ENCODE data around the gene C14orf132.

The C14orf132 gene

DNA sequence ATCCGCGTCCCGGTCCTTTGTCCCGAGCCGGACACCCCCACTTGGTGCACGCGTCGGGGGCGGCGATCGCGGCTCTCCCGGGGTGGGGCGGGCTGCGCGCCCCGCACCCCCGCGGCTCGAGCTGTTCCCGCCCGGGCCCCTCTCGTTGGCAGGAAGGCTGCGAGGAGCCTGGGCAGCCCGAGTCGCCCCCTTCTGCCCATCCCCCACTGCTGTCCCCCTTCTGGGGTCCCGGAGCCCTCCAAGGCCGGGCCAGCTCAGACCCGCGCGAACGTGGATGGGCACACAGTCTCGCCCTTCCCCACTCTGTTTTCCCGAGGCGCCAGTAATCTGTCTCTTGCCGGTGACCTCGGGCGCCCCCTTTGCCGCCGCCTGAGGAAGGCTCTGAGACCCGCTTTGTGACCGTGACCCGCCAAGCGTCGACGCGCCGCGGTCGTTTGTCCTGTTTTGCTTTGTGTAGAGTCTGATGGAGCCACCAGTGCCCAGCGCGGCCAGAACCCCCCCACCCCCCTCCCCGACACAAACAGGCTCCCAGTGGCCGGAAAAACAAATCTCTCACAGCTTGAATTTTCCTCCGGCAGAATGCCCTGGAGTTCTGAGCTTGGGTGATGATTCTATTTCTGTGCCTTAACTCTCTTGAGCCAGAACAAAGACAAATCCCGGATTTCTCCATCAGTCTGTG, 610 bp downstream of the C14orf132 start:
- TF ChIP-seq, protein P1, sequence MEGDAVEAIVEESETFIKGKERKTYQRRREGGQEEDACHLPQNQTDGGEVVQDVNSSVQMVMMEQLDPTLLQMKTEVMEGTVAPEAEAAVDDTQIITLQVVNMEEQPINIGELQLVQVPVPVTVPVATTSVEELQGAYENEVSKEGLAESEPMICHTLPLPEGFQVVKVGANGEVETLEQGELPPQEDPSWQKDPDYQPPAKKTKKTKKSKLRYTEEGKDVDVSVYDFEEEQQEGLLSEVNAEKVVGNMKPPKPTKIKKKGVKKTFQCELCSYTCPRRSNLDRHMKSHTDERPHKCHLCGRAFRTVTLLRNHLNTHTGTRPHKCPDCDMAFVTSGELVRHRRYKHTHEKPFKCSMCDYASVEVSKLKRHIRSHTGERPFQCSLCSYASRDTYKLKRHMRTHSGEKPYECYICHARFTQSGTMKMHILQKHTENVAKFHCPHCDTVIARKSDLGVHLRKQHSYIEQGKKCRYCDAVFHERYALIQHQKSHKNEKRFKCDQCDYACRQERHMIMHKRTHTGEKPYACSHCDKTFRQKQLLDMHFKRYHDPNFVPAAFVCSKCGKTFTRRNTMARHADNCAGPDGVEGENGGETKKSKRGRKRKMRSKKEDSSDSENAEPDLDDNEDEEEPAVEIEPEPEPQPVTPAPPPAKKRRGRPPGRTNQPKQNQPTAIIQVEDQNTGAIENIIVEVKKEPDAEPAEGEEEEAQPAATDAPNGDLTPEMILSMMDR (IDR thresholded peaks at IDR 0.05; ENCODE audit: borderline replicate concordance, insufficient read depth, low read depth, low read length), result no peak
- no peak overlapping the region for H3K4me3 ChIP-seq (ENCODE audit: low read depth, low read length)

DNA sequence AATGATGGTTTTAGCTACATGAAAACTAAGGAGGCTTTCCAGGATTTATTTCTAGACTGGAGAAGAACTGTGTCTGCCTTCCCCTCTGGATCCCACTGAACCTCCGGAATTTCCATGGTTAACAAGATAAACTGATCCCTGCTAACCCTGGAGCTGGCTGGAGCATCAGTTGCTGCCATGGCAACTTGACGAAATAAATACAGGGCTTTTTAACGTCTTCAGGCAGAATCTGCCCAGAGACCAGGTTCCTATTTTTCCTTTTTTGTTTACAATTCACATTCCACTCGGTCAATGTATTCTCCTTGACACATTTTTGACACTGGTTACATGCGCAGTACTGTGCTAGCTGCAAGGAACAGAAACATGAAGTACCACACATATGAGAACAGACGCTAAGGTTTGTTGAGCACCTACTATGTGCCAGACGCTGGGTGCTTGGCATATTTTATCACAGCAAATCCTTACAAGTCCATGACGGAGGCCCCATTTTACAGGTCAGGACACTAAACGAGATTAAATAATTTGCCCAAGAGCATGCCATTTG, 1.7 kb downstream of the C14orf132 start:
- TF ChIP-seq, protein P1 (IDR thresholded peaks at IDR 0.05; ENCODE audit: borderline replicate concordance, insufficient read depth, low read depth, low read length), result no peak
- H3K4me3 ChIP-seq (ENCODE audit: low read depth, low read length), result no peak overlapping the region

DNA sequence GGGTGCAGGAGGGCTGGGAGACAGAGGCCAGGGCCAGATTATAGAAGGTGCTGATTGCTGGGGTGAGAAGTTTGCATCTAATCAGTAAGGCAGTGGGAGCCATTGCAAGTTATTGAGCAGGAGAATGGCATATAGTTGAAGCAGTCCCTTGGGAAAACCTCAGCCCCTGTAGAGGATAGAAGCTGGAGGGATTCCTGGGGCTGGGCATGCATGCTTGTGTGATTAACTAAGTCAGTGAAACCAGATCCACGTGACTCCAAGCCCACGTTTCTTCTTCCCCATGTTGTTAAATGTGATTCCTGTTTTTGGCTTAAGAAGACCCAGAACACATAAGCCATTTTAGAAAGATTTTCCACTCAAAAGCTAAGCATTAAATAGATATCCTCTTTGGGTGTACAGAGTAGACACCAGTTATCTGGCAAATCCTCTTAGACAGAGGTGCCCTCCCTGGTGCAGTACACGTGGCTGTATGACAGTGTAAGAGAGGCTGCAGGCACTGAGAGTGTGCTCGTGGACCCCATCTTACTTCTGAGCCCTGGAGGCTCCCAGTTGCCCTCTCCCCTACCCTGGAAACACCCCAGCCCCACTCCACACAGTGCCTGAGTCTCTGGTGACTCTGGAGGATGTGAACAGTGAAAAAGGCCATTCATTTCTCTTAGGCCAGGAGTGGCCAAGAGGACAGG, 3.2 kb downstream of the C14orf132 start:
- H3K4me3 ChIP-seq (ENCODE audit: low read depth, low read length), result no peak overlapping the region
- TF ChIP-seq, protein P1 (IDR thresholded peaks at IDR 0.05; ENCODE audit: borderline replicate concordance, insufficient read depth, low read depth, low read length), result no peak

DNA sequence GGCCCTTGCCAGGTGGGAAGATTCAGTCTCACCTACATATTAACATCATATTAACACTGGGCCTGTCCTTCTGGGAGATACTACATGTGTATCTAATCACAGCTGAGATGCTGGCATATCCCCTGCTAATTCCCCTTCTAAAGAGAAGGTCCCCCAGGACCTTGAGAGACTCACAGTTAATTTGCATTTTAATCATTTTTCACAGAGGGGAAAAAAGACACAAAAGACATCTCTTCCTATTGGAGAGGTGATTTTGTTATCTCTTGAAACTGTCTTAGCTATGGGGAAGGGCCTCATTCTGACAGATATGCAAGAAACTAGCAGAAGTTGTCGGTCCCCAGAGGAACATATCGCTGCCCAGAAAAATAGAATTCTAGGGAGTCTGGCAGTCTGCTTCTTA, 7.5 kb downstream of the C14orf132 start:
- H3K4me3 ChIP-seq (ENCODE audit: low read depth, low read length), result no peak overlapping the region
- TF ChIP-seq, protein P1 (IDR thresholded peaks at IDR 0.05; ENCODE audit: borderline replicate concordance, insufficient read depth, low read depth, low read length), result no peak

DNA sequence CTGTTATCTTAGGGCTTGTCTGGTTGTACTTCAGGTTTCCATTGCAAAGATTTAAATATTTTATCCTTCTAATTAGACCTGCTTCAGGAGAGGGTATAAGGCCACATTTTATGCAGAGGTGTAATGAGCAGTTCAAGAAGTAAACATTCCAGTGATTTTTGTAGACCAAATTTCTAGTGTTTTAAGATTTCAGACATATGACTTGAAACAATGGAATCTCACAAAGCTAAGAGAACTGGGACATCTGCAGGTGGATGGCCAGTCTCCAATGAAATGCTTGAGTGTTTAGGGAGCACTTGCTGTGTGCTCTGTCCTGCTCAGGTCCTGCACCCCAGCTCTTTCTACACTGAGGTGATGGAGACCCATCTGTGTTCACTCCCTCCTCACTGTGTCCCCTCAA, 7.9 kb downstream of the C14orf132 start:
- no peak overlapping the region for H3K4me3 ChIP-seq (ENCODE audit: low read depth, low read length)
- TF ChIP-seq, protein P1 (IDR thresholded peaks at IDR 0.05; ENCODE audit: borderline replicate concordance, insufficient read depth, low read depth, low read length), result no peak

DNA sequence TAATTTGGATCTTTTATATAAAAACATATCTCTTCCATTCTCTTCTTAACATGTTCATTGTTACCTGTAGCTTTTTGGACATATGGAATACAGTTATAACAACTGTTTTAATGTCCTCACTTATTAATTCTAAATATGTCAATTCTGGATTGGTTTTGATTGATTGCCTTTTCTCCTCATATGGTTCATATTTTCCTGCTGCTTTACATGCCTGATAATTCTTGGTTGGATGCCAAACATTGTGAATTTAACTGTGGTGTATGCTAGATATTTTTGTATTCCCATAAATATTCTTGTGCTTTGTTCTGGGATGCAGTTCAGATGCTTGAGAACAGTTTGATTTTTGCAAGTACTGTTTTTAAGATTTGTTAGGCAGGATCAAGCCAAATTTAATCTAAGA, 10.8 kb downstream of the C14orf132 start:
- TF ChIP-seq, protein P1 (IDR thresholded peaks at IDR 0.05; ENCODE audit: borderline replicate concordance, insufficient read depth, low read depth, low read length), result no peak
- H3K4me3 ChIP-seq (ENCODE audit: low read depth, low read length), result no peak overlapping the region

DNA sequence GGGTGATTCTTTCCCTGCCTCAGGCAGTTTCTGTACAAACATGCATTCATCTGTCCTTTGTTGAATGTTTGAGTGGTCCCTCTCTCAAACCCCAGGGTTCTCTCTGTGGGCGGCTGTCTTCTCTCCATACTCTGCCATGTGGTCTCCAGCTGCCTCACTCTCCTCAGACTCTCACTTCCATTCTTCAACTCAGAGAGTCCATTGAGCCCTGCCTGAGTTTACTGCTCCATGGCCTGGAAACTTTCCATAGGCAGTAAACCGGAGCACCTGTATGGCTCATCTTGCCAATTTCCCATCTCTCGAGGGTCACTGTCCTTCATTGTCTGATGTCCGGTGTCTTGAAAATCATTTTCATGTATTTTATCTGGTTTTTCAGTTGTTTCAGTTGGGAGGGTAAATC, 11.3 kb downstream of the C14orf132 start:
- TF ChIP-seq, protein P1 (IDR thresholded peaks at IDR 0.05; ENCODE audit: borderline replicate concordance, insufficient read depth, low read depth, low read length), result no peak

More for the DNA sequence above, 11.3 kb downstream of the C14orf132 start:
- no peak overlapping the region for H3K4me3 ChIP-seq (ENCODE audit: low read depth, low read length)

Data from GM12875 (cell line).